Measurements from ENCODE around the gene KIF2C. TPM values are rescaled to one million over a fixed set of nuclear protein-coding genes. Genes with fewer than 3 reads are reported as not detected.
"Not testable (repeated sequence)": the region's sequence is repeated elsewhere in the genome, so short reads cannot be mapped to it uniquely, and the experiment has no call there.

KIF2C gene
- total RNA-seq, 1 donor from 2014 or later = 0.94 TPM

- DNase-seq (ENCODE audit: low read depth) = no peak
Measured at GRCh38 chr1:44718091-44718490, 21.5 kb upstream of the KIF2C start.

GRCh38 chr1:44719318-44719717 lies 20.3 kb upstream of the KIF2C start:
- DNase-seq (ENCODE audit: low read depth) = no peak

DNA sequence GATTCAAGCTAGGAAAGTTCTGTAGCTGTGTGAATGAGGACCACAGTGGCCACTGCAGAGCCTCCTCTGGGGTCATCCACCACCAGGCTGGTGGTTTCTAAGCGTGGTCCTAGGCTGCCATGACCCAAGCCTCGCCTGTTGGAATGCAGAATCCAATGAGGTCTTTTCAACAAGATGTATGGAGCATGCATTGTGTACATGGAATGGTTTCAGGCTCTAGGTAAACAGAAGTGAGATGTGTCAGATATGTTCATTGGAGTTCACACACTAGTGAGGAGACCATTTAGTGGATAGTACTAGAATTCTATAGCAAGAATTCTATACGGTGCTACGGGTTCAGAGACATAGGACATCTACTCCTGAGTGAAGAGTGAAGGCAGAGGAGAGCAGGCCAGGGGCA lies 19.4 kb upstream of the KIF2C start:
- no peak for DNase-seq (ENCODE audit: low read depth)

- peak; percentile 76 for DNase-seq (ENCODE audit: low read depth)
Measured at GRCh38 chr1:44721485-44722361, 17.9 kb upstream of the KIF2C start.

DNA sequence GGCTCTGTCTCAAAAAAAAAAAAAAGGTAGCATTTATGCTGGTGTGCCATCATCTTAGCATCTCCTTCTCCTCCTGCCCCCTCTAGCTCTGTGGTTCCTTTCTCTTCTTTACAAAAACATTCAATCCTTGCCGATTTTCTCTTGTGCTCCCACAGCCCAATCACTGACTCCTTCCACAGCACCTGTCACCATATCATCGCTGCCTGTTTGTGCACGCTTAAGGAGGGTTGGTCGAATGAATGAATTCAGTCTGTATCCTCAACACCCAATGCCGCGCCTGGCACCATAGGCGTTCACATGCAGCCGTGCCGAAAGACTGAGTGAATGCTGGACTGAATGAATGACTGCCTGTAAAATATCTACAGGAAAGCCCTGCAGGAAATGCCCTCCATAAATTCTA lies 16.6 kb upstream of the KIF2C start:
- no peak for DNase-seq (ENCODE audit: low read depth)

GRCh38 chr1:44723496-44724295 lies 15.9 kb upstream of the KIF2C start:
- no peak for DNase-seq (ENCODE audit: low read depth)

DNA sequence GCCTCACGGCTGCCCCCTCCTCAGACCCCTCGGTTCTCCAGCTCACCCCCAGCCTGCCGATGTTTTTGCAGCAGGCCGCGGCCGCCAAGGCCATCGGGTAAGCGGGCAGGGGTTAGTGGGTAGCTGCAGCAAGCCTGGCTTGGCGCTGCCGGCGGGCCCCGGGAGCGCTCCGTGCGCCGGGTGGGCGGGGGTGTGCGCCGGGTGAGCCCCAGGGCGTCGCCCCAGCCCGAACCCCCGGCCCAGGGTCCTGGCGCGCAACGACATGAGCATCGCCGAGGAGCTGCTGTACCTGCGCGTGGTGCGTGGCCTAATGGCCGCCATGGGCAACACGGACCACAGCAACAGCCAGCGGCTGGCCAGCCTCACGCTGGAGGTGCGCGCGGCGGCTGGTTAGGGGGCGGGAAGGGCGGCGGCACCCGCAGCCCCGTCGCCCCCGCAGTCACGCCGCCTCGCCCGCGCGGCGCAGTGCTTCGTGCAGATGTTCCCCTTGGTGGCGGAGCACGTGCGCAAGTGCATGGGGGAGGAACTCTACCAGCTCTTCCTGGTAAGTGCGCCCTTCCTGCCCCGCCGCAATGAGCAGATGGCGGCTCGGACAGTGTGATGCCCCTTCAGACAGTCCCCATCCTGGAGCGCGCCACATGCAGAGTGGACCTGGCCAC lies 15.2 kb upstream of the KIF2C start:
- no peak for DNase-seq (ENCODE audit: low read depth)

- DNase-seq (ENCODE audit: low read depth) = no peak
Measured at GRCh38 chr1:44724955-44725698, 14.5 kb upstream of the KIF2C start.

GRCh38 chr1:44730741-44731512 lies 8.7 kb upstream of the KIF2C start, which contains the start of gene RNU5D-1:
Gene RNU5D-1, minus strand, starts transcription at chr1:44731170.
- DNase-seq (ENCODE audit: low read depth) = peak; percentile 99

GRCh38 chr1:44733365-44733764 lies 6.3 kb upstream of the KIF2C start:
- peak; percentile 69 for DNase-seq (ENCODE audit: low read depth)

GRCh38 chr1:44733784-44734183 lies 5.9 kb upstream of the KIF2C start:
- no peak for DNase-seq (ENCODE audit: low read depth)

- no peak for DNase-seq (ENCODE audit: low read depth)
Measured at GRCh38 chr1:44735992-44736391, 3.6 kb upstream of the KIF2C start.

DNA sequence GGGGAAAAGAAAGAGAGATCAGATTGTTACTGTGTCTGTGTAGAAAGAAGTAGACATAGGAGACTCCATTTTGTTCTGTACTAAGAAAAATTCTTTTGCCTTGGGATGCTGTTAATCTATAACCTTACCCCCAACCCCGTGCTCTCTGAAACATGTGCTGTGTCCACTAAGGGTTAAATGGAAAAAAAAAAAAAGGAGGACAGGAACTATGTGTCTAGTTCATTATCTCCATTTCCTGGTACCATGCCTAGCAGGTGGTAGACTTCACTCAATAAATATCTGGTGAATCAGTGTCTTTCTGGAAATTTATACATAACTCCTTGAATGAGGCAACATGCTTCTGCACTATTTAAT lies 707 bp upstream of the KIF2C start:
- DNase-seq (ENCODE audit: low read depth) = not testable (repeated sequence)

DNA sequence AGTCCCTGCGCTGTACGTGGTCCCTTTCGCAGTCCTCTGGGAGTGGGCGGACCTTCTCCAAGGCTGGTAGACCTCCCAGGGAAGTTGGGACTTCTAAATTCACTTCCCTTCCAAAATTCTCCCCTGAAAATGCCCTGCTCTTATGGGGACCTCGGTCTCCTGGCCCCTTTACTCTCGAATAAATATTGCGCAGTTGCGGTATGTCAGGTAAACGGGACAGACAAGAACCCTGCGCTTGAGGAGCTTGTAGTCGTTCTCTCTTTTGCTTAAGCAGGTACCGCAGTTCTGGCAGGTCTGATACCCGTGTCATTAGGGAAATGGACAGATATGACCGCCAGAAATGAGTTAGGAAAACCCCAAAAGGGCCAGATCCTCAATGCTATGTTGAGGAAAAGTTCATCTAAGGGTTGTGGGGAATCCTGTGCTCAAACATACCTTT lies 561 bp downstream of the KIF2C start:
- no peak for DNase-seq (ENCODE audit: low read depth)

DNA sequence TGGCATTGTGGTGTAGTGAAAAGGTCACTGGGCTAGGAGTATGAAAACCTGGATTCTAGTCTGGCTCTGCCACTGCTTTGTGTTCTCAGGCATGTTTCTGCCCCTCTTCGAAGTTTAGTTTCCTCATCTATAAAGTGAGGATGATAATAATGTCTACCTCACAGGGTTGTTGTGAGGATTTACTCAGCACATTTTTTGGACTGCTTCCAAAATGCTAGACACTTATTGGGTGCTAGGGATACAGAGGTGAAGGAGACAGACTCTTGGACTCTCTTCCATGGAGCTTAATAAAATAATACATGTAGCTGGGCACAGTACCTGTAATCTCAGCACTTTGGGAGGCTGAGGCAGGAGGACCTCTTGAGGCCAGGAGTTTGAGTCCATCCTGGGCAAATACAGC lies 3.6 kb downstream of the KIF2C start:
- DNase-seq (ENCODE audit: low read depth) = no peak

DNA sequence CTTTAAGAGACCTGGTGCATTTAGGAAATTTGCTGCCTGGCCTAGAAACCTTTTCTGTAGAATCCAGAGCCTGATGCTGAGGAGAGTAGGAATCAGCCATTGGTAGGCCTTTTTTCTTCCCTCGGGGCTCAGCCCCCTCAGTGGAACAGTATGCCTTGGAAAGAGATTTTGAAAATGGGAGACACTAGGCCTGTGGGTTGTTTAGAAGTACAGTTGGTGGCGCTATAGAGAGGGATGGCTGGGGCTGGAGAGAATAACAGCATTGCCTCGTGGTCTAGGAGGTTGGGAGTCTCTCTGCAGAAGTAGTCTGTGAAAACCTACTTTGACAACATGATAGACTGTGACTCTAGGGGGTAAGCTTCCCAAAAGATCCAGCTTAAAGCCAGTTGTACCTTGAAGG lies 8.2 kb downstream of the KIF2C start:
- DNase-seq (ENCODE audit: low read depth) = no peak

DNA sequence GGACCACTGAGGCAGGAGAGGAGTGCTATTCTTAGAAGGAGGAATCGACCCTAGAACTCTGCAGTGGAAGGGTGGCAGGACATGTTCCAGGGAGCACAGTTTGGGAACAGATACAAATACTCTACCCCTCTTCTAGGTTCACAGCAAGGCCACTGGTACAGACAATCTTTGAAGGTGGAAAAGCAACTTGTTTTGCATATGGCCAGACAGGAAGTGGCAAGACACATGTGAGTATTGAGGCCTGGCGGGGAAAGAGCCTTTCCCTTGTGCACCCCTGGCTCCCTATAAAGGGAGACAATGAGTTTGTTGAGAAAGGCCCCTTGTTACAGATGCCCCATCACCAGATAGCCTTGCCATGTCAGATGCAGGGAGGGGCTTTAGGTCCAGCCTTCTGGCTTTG lies 17.8 kb downstream of the KIF2C start:
- no peak for DNase-seq (ENCODE audit: low read depth)

- no peak for DNase-seq (ENCODE audit: low read depth)
Measured at GRCh38 chr1:44759077-44759476, 19.4 kb downstream of the KIF2C start.

DNA sequence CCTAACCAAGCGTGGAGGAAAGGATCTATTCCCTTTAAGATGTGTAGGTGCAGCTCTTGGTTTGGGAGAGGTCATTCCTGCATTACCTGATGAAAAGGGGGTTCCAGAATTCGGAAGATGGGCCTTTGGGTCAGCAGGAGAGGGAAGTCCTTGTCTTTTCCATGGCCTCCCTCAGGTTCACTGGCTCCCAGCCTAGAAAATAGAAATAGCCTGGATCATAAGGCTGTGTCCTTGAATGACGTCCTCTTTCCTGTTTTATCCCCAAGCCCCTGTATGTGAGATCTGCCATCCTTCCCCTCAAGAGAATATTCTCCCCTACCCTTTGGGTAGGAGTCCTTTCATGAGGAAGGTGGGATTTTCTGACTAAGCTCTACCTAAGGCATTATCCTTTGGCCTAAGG lies 21.2 kb downstream of the KIF2C start:
- no peak for DNase-seq (ENCODE audit: low read depth)

GRCh38 chr1:44766421-44766820 lies 26.8 kb downstream of the KIF2C start:
- DNase-seq (ENCODE audit: low read depth) = not testable (repeated sequence)
